PC-3 (cell line): ENCODE data around the gene MLST8. TPM values are rescaled to one million over a fixed set of nuclear protein-coding genes. Genes with fewer than 3 reads are reported as not detected.

Experiments used
- ATAC-seq: fragments of 200-7000 bp; cut with Tn5 transposase; 2 replicates; pipeline ENCODE4 v1.9.1; 2020; ENCODE audit warnings: mild to moderate bottlenecking, moderate library complexity
- BruUV-seq: library from RNA; stranded (reverse); fragments of 400-500 nt; replicated peaks from 2 replicates; lab custom pipeline; 2021; lab: Mats Ljungman, UMichigan
- CTCF ChIA-PET: fragments of 300-600 bp; sonication (Branson Sonifier 250); formaldehyde crosslinking; loops from one replicate; lab custom pipeline; 2022; ENCODE audit warnings: antibody characterized with exemption; lab: Charles Lee
- POLR2A ChIA-PET: fragments of 300-600 bp; sonication (Branson Sonifier 250); formaldehyde crosslinking; loops from one replicate; lab custom pipeline; 2022; ENCODE audit warnings: antibody characterized with exemption; ENCODE audit not compliant: unreplicated experiment; lab: Charles Lee
- DNase-seq: peaks from one replicate; pipeline ENCODE4 v3.0.0-alpha.2; 2015
- H2AFZ ChIP-seq: fragments of 300-600 bp; sonication (generic); 2 replicates; pipeline ENCODE4 v1.6.0; 2016; ENCODE audit warnings: antibody characterized with exemption, low read length
- H3F3A ChIP-seq: fragments of 300-600 bp; sonication (generic); one replicate; pipeline ENCODE4 v1.6.0; 2017; ENCODE audit warnings: antibody characterized with exemption, low read length, control low read depth, mild to moderate bottlenecking; ENCODE audit not compliant: unreplicated experiment
- H3K27ac ChIP-seq: fragments of 300-600 bp; sonication (generic); 2 replicates; pipeline ENCODE4 v1.5.1; 2016; ENCODE audit warnings: mild to moderate bottlenecking, low read length
- H3K27me3 ChIP-seq: fragments of 300-600 bp; sonication (generic); 2 replicates; pipeline ENCODE4 v1.6.1; 2016; ENCODE audit warnings: low read length, mixed read lengths
- H3K36me3 ChIP-seq: fragments of 300-600 bp; sonication (generic); 2 replicates; pipeline ENCODE4 v1.6.1; 2016; ENCODE audit warnings: low read depth, mixed run types, low read length, mixed read lengths
- H3K4me1 ChIP-seq: fragments of 300-600 bp; sonication (generic); 2 replicates; pipeline ENCODE4 v1.5.1; 2016; ENCODE audit warnings: low read length; ENCODE audit not compliant: insufficient read depth
- H3K4me2 ChIP-seq: fragments of 300-600 bp; sonication (generic); 2 replicates; pipeline ENCODE4 v1.6.0; 2016; ENCODE audit warnings: low read length
- H3K4me3 ChIP-seq: fragments of 300-600 bp; sonication (generic); 2 replicates; pipeline ENCODE4 v1.5.1; 2016; ENCODE audit warnings: mild to moderate bottlenecking, low read length, mixed read lengths
- H3K79me2 ChIP-seq: fragments of 300-600 bp; sonication (generic); 2 replicates; pipeline ENCODE4 v1.6.1; 2017; ENCODE audit warnings: low read length, mixed read lengths
- H3K9ac ChIP-seq: fragments of 300-600 bp; sonication (generic); 2 replicates; pipeline ENCODE4 v1.6.0; 2016; ENCODE audit warnings: mild to moderate bottlenecking, low read length
- H3K9me2 ChIP-seq: fragments of 300-600 bp; sonication (generic); replicated peaks from 2 replicates; pipeline ENCODE4 v1.6.1; 2016; ENCODE audit warnings: mixed run types, low read length, mixed read lengths
- H3K9me3 ChIP-seq: fragments of 300-600 bp; sonication (generic); 2 replicates; pipeline ENCODE4 v1.6.1; 2016; ENCODE audit warnings: low read length, mixed read lengths
- H4K20me1 ChIP-seq: fragments of 300-600 bp; sonication (generic); 2 replicates; pipeline ENCODE4 v1.6.1; 2016; ENCODE audit warnings: low read length, mixed read lengths
- EZH2 ChIP-seq: fragments of 300-600 bp; sonication (generic); IDR thresholded peaks from one replicate; pipeline ENCODE4 v1.6.1; 2017; ENCODE audit warnings: antibody characterized with exemption, mild to moderate bottlenecking, low read length; ENCODE audit not compliant: unreplicated experiment
- EZH2phosphoT487 ChIP-seq: fragments of 300-600 bp; sonication (generic); IDR thresholded peaks from 2 replicates; pipeline ENCODE4 v1.6.1; 2018; ENCODE audit warnings: mild to moderate bottlenecking, antibody characterized with exemption, low read length, borderline replicate concordance
- intact Hi-C: fragments of 100-400 bp; cut with micrococcal nuclease; formaldehyde crosslinking; loops from 2 replicates; pipeline ENCODE4 v1.9.0; 2023
- total RNA-seq: library from RNA; depleted of rRNA; stranded (reverse); fragments of >200 nt; gene quantifications from 2 replicates; pipeline ENCODE4 v1.2.3, GENCODE V29; 2014
- TF ChIP-seq, protein P1 (sequence below): fragments of 300-600 bp; sonication (generic); conservative IDR thresholded peaks from 2 replicates; pipeline ENCODE4 v1.5.1; 2017; ENCODE audit warnings: antibody characterized with exemption, low read depth, mild to moderate bottlenecking, low read length

Gene MLST8
- total RNA-seq, 1 experiment from 2014 or later = 63.3 TPM

DNA sequence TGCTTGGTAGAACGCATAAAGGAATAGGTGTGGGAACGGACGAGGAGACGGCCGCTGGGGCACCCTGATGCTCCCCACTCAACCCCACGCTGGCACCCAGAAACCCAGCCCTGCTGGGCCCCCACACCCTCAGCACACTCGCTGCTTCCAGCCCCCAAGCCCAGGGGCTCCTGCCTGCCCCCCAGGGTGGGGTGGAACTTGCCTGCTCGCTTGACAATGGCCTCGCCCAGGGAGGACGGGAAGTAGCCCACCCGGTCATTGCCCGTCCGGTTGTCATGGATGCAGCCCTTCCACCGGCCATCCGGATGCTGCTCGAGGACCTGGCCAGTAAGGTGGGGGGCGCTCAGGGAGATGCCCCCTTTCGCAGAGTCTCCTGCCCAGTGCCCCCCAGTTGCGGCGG, 18.7 kb upstream of the MLST8 start:
- CTCF ChIA-PET = no interaction called here
- Histone ChIP-seq H4K20me1 (no peaks in the 10 kb centered on the region), H3K4me2 (no peak overlapping the region), H3K9me2 (no peaks in the 10 kb centered on the region), H3K9ac (no peak overlapping the region), H3K9me3 (no peaks in the 10 kb centered on the region), H3K27me3 (no peaks in the 10 kb centered on the region), H3K4me3 (no peak overlapping the region), H2AFZ (no peak overlapping the region), H3K36me3 (no peaks in the 10 kb centered on the region), H3K79me2 (no peaks in the 10 kb centered on the region), H3F3A (no peaks in the 10 kb centered on the region), H3K4me1 (no peaks in the 10 kb centered on the region), H3K27ac (no peak overlapping the region)
- TF ChIP-seq, protein P1, sequence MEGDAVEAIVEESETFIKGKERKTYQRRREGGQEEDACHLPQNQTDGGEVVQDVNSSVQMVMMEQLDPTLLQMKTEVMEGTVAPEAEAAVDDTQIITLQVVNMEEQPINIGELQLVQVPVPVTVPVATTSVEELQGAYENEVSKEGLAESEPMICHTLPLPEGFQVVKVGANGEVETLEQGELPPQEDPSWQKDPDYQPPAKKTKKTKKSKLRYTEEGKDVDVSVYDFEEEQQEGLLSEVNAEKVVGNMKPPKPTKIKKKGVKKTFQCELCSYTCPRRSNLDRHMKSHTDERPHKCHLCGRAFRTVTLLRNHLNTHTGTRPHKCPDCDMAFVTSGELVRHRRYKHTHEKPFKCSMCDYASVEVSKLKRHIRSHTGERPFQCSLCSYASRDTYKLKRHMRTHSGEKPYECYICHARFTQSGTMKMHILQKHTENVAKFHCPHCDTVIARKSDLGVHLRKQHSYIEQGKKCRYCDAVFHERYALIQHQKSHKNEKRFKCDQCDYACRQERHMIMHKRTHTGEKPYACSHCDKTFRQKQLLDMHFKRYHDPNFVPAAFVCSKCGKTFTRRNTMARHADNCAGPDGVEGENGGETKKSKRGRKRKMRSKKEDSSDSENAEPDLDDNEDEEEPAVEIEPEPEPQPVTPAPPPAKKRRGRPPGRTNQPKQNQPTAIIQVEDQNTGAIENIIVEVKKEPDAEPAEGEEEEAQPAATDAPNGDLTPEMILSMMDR = no peak
- TF ChIP-seq EZH2 (no peak), EZH2phosphoT487 (no peak)
- POLR2A ChIA-PET = no interaction called here
- DNase-seq (no peak), ATAC-seq (no peak)
- no TSS peak for BruUV-seq
- intact Hi-C loops = no loop called here

- no peaks in the 10 kb centered on the region for H3K36me3 ChIP-seq
- no peak overlapping the region for H3K4me2 ChIP-seq
- no peak overlapping the region for H3K9ac ChIP-seq
- no peaks in the 10 kb centered on the region for H3K27me3 ChIP-seq
- no peak overlapping the region for H3K27ac ChIP-seq
- H3K9me3 ChIP-seq = no peaks in the 10 kb centered on the region
- no peaks in the 10 kb centered on the region for H3K4me1 ChIP-seq
- no TSS peak for BruUV-seq
- no peak overlapping the region for H3K4me3 ChIP-seq
- H3K9me2 ChIP-seq = no peaks in the 10 kb centered on the region
- POLR2A ChIA-PET = no interaction called here
- TF ChIP-seq EZH2phosphoT487 (no peak), EZH2 (no peak)
- TF ChIP-seq, protein P1 = no peak
- H2AFZ ChIP-seq = no peak overlapping the region
- ATAC-seq = no peak
- no peak for DNase-seq
- no peaks in the 10 kb centered on the region for H3K79me2 ChIP-seq
- no peaks in the 10 kb centered on the region for H3F3A ChIP-seq
- no peaks in the 10 kb centered on the region for H4K20me1 ChIP-seq
- CTCF ChIA-PET = no interaction called here
- intact Hi-C loops = no loop called here
These were observed 18.0 kb upstream of the MLST8 start for GRCh38 chr16:2187212-2187611.

GRCh38 chr16:2188395-2188794, 16.9 kb upstream of the MLST8 start:
- no peak overlapping the region for H2AFZ ChIP-seq
- H3K9ac ChIP-seq = no peak overlapping the region
- no peaks in the 10 kb centered on the region for H3K4me1 ChIP-seq
- no peak overlapping the region for H3K4me2 ChIP-seq
- intact Hi-C loops = no loop called here
- ATAC-seq (no peak), DNase-seq (no peak)
- H3K27ac ChIP-seq = no peak overlapping the region
- no peaks in the 10 kb centered on the region for H3K79me2 ChIP-seq
- no peaks in the 10 kb centered on the region for H3K9me2 ChIP-seq
- H3K36me3 ChIP-seq = no peaks in the 10 kb centered on the region
- no peaks in the 10 kb centered on the region for H4K20me1 ChIP-seq
- H3F3A ChIP-seq = no peaks in the 10 kb centered on the region
- no TSS peak for BruUV-seq
- CTCF ChIA-PET = no interaction called here
- no peaks in the 10 kb centered on the region for H3K27me3 ChIP-seq
- no peak overlapping the region for H3K4me3 ChIP-seq
- no peaks in the 10 kb centered on the region for H3K9me3 ChIP-seq
- POLR2A ChIA-PET = no interaction called here
- TF ChIP-seq, protein P1 = no peak
- TF ChIP-seq EZH2phosphoT487 (no peak), EZH2 (no peak)
